SU-DHL-6 (cell line): Measurements from ENCODE around the gene PRRC2B.

Source experiments
- H2AFZ ChIP-seq: fragments of 200-600 bp; sonication (generic); 2 replicates; pipeline ENCODE4 v1.6.1; 2014; ENCODE audit warnings: low read depth, mild to moderate bottlenecking, moderate library complexity, mixed read lengths, antibody characterized with exemption, low read length; ENCODE audit not compliant: severe bottlenecking
- H3F3A ChIP-seq: fragments of 200-600 bp; shearing (Covaris generic); 2 replicates; pipeline ENCODE4 v1.6.0; 2016; ENCODE audit warnings: antibody characterized with exemption, mild to moderate bottlenecking; ENCODE audit not compliant: insufficient read depth
- H3K27ac ChIP-seq: fragments of 200-600 bp; sonication (generic); 2 replicates; pipeline ENCODE4 v1.5.1; 2016; ENCODE audit warnings: low read depth, mild to moderate bottlenecking, low read length, moderate library complexity, mixed read lengths
- H3K27me3 ChIP-seq: fragments of 200-600 bp; sonication (generic), shearing (Covaris generic); 2 replicates; pipeline ENCODE4 v1.6.0; 2014; ENCODE audit warnings: mild to moderate bottlenecking, low read length
- H3K36me3 ChIP-seq: fragments of 200-600 bp; sonication (generic); 2 replicates; pipeline ENCODE4 v1.6.1; 2014; ENCODE audit warnings: mild to moderate bottlenecking, low read length, mixed read lengths
- H3K4me2 ChIP-seq: fragments of 300-600, 200-600 bp; shearing (Covaris generic), sonication (generic); 2 replicates; pipeline ENCODE4 v1.6.0; 2014; ENCODE audit warnings: low read length, low read depth, mild to moderate bottlenecking; ENCODE audit not compliant: poor library complexity, severe bottlenecking
- H3K4me3 ChIP-seq: fragments of 200-600 bp; sonication (generic); 2 replicates; pipeline ENCODE4 v1.5.1; 2014; ENCODE audit warnings: antibody characterized with exemption, low read length, mild to moderate bottlenecking, mixed read lengths; ENCODE audit not compliant: insufficient read depth, poor library complexity, severe bottlenecking
- H3K79me2 ChIP-seq: fragments of 200-600 bp; sonication (generic); 2 replicates; pipeline ENCODE4 v1.6.1; 2014; ENCODE audit warnings: mild to moderate bottlenecking, low read length, moderate library complexity; ENCODE audit not compliant: insufficient read depth
- H3K9ac ChIP-seq: fragments of 200-600 bp; sonication (generic); 2 replicates; pipeline ENCODE4 v1.7.0; 2014; ENCODE audit warnings: mild to moderate bottlenecking, low read length
- H3K9me2 ChIP-seq: fragments of 200-600 bp; sonication (generic); replicated peaks from 2 replicates; pipeline ENCODE4 v1.6.1; 2014; ENCODE audit warnings: low read length; ENCODE audit not compliant: insufficient read depth
- H3K9me3 ChIP-seq: fragments of 200-600 bp; sonication (generic); 2 replicates; pipeline ENCODE4 v1.6.1; 2014; ENCODE audit warnings: low read length, mixed read lengths; ENCODE audit not compliant: insufficient read depth
- H4K20me1 ChIP-seq: fragments of 200-600 bp; sonication (generic); 2 replicates; pipeline ENCODE4 v1.6.1; 2014; ENCODE audit warnings: low read depth, mild to moderate bottlenecking, antibody characterized with exemption, low read length, moderate library complexity, mixed read lengths
- CTCF ChIP-seq: fragments of 200-600 bp; sonication (generic); IDR thresholded peaks from one replicate; pipeline ENCODE4 v1.5.1; 2017; ENCODE audit warnings: antibody characterized with exemption, mild to moderate bottlenecking, low read length, moderate library complexity; ENCODE audit not compliant: insufficient read depth, poor library complexity, severe bottlenecking
- EZH2phosphoT487 ChIP-seq: fragments of 200-600 bp; sonication (generic), shearing (Covaris generic); conservative IDR thresholded peaks from 2 replicates; pipeline ENCODE4 v1.6.1; 2018; ENCODE audit warnings: mild to moderate bottlenecking, antibody characterized with exemption, low read length, moderate library complexity, mixed read lengths

The PRRC2B gene

GRCh38 chr9:131516100-131516499 is 122.2 kb downstream of the PRRC2B start:
- no peak overlapping the region for H3K4me3 ChIP-seq

GRCh38 chr9:131516930-131517329 is 123.0 kb downstream of the PRRC2B start:
- Histone ChIP-seq H3K79me2 (no peaks in the 10 kb centered on the region), H2AFZ (no peak overlapping the region), H3K4me2 (no peak overlapping the region), H3K27ac (no peak overlapping the region), H3K4me3 (no peak overlapping the region), H4K20me1 (no peaks in the 10 kb centered on the region), H3F3A (0 out of 2 replicates have a peak, but pooled peaks cover 6% of the 10 kb centered on the region), H3K27me3 (no peaks in the 10 kb centered on the region), H3K9ac (no peak overlapping the region), H3K9me2 (no peaks in the 10 kb centered on the region), H3K36me3 (peaks cover 6% of the 10 kb centered on the region), H3K9me3 (no peaks in the 10 kb centered on the region)
- TF ChIP-seq EZH2phosphoT487: no peak
- no peak for TF ChIP-seq CTCF

More at GRCh38 chr9:131516100-131516499, 122.2 kb downstream of the PRRC2B start:
- TF ChIP-seq CTCF (no peak), EZH2phosphoT487 (no peak)
- Histone ChIP-seq H4K20me1 (no peaks in the 10 kb centered on the region), H3K4me2 (no peak overlapping the region), H3K9me2 (no peaks in the 10 kb centered on the region), H3F3A (0 out of 2 replicates have a peak, but pooled peaks cover 6% of the 10 kb centered on the region), H3K9me3 (no peaks in the 10 kb centered on the region), H3K27me3 (no peaks in the 10 kb centered on the region), H3K9ac (no peak overlapping the region), H3K36me3 (peaks cover 6% of the 10 kb centered on the region), H3K27ac (no peak overlapping the region), H2AFZ (no peak overlapping the region), H3K79me2 (no peaks in the 10 kb centered on the region)

- H3K9me3 ChIP-seq: no peaks in the 10 kb centered on the region
- no peak overlapping the region for H2AFZ ChIP-seq
- no peak overlapping the region for H3K4me3 ChIP-seq
- H3K9me2 ChIP-seq: no peaks in the 10 kb centered on the region
- H3K79me2 ChIP-seq: no peaks in the 10 kb centered on the region
- no peak overlapping the region for H3K27ac ChIP-seq
- no peak overlapping the region for H3K4me2 ChIP-seq
- no peaks in the 10 kb centered on the region for H3K27me3 ChIP-seq
- H3K9ac ChIP-seq: no peak overlapping the region
- no peak for TF ChIP-seq CTCF
- TF ChIP-seq EZH2phosphoT487: no peak
- H3F3A ChIP-seq: 0 out of 2 replicates have a peak, but pooled peaks cover 6% of the 10 kb centered on the region
- H3K36me3 ChIP-seq: peaks cover 6% of the 10 kb centered on the region
- no peaks in the 10 kb centered on the region for H4K20me1 ChIP-seq
Observed at GRCh38 chr9:131517761-131518190, 123.9 kb downstream of the PRRC2B start.
